NCI-H1092 (cell line): ENCODE data around the gene TNFAIP8.

Experiments used
- DNase-seq: peaks from one replicate; lab custom pipeline; 2025; lab: John Stamatoyannopoulos, UW

TNFAIP8 gene

GRCh38 chr5:119355685-119356611, at the start of gene TNFAIP8:
Gene TNFAIP8, plus strand, starts transcription at chr5:119356019. Its CDS starts 72 bp downstream, at chr5:119356091.
- DNase-seq = no peak

- DNase-seq = no peak
Observed at GRCh38 chr5:119307170-119307569, 48.6 kb upstream of the TNFAIP8 start.

GRCh38 chr5:119309326-119309725, 46.5 kb upstream of the TNFAIP8 start:
- DNase-seq = no peak

- DNase-seq = no peak
Observed at GRCh38 chr5:119311688-119312087, 44.1 kb upstream of the TNFAIP8 start.

- no peak for DNase-seq
Observed at GRCh38 chr5:119312403-119312802, 43.4 kb upstream of the TNFAIP8 start.

- no peak for DNase-seq
Observed at GRCh38 chr5:119313197-119313596, 42.6 kb upstream of the TNFAIP8 start.

GRCh38 chr5:119313658-119314605, 41.9 kb upstream of the TNFAIP8 start:
- DNase-seq = no peak

GRCh38 chr5:119315516-119315949, 40.3 kb upstream of the TNFAIP8 start:
- DNase-seq = peak; percentile 43

- no peak for DNase-seq
Observed at GRCh38 chr5:119316086-119316485, 39.7 kb upstream of the TNFAIP8 start.

GRCh38 chr5:119316906-119317305, 38.9 kb upstream of the TNFAIP8 start:
- no peak for DNase-seq

- no peak for DNase-seq
Observed at GRCh38 chr5:119318256-119318894, 37.4 kb upstream of the TNFAIP8 start.

GRCh38 chr5:119319401-119319800, 36.4 kb upstream of the TNFAIP8 start:
- no peak for DNase-seq

GRCh38 chr5:119319890-119320289, 35.9 kb upstream of the TNFAIP8 start:
- no peak for DNase-seq

GRCh38 chr5:119321569-119322311, 34.1 kb upstream of the TNFAIP8 start:
- no peak for DNase-seq

- no peak for DNase-seq
Observed at GRCh38 chr5:119322312-119322947, 33.4 kb upstream of the TNFAIP8 start.

GRCh38 chr5:119322948-119323537, 32.8 kb upstream of the TNFAIP8 start:
- DNase-seq = no peak

GRCh38 chr5:119323601-119324000, 32.2 kb upstream of the TNFAIP8 start:
- DNase-seq = no peak

- DNase-seq = no peak
Observed at GRCh38 chr5:119324842-119325241, 31.0 kb upstream of the TNFAIP8 start.

- DNase-seq = no peak
Observed at GRCh38 chr5:119327018-119327417, 28.8 kb upstream of the TNFAIP8 start.
